HG03469 (cell line): ENCODE data around the gene LCN2.
"Not testable (repeated sequence)": the region's sequence is repeated elsewhere in the genome, so short reads cannot be mapped to it uniquely, and the experiment has no call there.

Experiments
- ATAC-seq: cut with Tn5 transposase; IDR thresholded peaks from one replicate; pipeline ENCODE4 v1.9.1; 2021; ENCODE audit warnings: mild to moderate bottlenecking, moderate library complexity, moderate number of reproducible peaks; ENCODE audit not compliant: unreplicated experiment

Gene LCN2

DNA sequence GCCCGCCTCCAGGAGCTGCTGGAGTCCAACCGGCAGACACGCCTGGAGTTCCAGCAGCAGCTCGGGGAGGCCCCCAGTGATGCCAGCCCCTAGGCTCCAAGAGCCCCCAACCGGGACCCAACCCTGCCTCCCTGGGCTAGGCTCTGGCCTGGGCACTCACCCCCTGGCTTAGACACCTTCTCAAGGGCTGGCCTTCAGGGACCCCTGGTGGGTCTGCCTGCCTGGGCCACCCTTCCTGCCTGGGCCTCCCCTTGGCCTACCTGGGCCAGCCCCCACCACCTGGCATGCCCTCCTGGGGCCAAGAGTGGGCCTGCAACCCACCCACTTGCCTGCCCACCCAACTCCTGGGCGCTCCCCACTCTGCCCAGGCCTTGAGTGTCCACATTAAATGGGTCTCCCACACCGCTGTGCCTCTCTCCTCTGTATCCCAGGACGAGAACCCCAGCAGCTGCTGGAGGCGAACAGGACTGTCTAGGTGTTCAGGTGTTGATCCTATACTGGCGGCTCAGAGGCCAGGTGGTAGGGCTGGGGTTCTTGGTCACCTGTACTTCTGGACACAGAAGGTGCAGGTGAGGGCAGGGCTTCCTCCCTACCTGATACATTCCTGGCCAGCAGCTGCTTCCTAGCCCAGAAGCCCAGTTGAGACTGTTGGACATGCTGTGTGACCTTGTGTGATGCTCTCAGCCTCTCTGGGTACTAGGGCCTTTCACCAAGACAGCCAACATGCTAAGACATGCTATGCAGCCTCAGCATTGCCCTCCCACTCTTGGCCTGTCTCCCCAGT, 14.5 kb downstream of the LCN2 start:
- no peak for ATAC-seq

- ATAC-seq: no peak
Measured at GRCh38 chr9:128164307-128164885, 15.1 kb downstream of the LCN2 start.

DNA sequence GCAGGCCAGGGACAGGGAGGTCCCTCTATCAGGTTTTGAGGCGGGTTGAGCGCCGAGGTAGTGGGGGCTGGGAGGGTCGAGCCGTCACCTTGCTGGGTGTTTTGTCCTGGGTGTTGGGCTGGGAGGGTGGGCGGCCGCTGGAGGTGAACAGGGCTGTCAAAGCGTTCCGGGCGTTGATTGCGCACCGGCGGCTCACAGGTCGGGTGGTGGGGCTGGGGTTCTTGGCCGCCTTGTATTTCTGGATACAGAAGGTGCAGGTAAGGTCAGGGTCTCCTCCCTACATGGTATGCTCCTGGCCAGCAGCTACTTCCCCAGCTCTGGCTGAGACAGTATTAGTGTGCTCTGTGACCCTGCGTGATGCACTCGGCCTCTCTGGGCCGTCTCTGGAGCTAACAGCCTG, 16.9 kb downstream of the LCN2 start:
- no peak for ATAC-seq

GRCh38 chr9:128167209-128167608, 18.0 kb downstream of the LCN2 start:
- ATAC-seq: no peak

DNA sequence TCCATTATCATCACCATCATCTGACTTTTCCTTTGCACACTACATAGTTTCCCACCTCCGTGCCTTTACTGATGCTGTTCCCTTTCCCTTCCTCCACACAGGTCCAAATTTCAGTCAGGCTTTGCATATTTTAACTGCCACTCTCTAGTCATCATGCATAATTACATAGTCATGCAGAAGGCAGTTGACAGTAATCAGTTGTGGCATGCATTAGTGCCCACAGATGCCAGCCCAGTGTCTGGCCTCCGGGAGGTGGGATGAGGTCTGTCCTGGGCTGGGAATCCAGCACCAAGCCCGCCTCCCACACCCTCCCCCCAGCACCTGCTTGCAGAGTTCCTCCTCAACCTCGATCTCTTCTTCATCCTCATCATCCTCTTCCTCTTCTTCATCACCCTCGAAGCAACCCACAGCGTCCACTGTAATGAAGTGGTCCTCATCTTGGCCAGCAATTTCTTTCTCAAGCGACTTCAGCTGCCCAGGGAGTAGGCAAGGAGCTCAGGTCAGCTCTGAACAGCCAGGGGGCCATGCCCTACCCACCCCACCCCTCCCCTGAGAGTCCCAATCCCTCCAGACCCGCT, 19.6 kb downstream of the LCN2 start:
- ATAC-seq: no peak

DNA sequence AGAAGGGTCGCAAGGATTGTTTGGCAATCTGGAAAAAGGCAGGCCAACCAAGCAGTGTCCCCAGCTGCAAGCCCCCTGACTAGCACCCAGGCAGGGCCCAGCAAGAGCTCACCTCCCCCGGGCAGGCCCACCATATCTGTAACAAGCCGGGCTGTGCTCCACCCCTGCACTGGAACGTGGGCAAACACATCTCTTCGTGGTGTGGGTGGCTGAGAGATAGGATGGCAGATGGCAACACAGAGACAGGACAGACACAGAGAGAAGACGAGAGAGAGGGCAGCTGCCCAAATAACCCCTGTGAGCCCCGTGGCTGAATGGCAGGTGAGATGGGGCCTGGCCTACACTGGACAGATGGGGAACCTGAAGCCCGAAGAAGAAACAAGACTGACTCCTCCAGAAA, 20.2 kb downstream of the LCN2 start:
- ATAC-seq: no peak

DNA sequence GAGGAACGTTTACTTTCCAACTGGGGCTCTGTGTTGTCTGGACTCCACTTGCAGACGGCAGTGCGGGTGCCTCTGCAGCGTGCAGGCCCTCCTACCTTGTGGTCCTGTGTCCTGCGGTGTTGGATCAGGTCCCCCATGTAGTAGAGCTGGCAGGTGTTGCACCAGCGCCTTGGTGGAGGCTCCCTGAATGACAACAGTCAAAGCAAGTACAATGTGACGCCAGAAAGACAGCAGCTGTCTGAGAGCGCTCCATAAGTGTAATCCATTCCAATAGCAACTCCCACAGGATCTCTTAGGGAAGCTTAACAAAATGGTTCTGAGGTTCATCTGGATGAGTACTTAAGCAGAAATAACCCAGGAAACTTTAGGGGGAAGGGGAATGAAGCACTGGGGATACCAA, 20.7 kb downstream of the LCN2 start:
- no peak for ATAC-seq

GRCh38 chr9:128174062-128174461, 24.8 kb downstream of the LCN2 start:
- ATAC-seq: no peak

DNA sequence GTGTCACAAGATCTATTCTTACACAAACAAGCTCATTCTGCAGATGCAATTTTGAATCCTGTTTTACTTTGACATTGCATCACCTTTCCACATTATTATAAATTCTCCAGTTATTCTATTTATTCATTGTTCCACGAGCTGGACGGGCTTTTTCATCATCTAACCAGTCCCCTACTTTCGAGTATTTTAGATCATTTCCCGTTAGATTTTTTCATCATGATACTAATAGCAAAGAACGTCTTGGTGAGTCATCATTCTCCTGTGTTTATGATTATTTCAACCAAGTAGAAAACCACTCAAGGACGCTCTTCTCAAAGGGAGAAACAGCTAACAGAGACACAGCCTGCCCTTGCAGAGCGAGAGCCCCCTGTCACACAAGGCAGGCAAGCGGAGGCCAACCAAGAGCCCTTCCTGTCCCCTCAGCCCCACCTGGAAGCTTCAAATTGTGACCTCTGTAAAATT, 25.9 kb downstream of the LCN2 start:
- ATAC-seq: no peak

GRCh38 chr9:128175726-128176125, 26.5 kb downstream of the LCN2 start:
- ATAC-seq: no peak

GRCh38 chr9:128178806-128179431, 29.7 kb downstream of the LCN2 start:
- ATAC-seq: no peak

GRCh38 chr9:128180001-128180400, 30.7 kb downstream of the LCN2 start:
- no peak for ATAC-seq

DNA sequence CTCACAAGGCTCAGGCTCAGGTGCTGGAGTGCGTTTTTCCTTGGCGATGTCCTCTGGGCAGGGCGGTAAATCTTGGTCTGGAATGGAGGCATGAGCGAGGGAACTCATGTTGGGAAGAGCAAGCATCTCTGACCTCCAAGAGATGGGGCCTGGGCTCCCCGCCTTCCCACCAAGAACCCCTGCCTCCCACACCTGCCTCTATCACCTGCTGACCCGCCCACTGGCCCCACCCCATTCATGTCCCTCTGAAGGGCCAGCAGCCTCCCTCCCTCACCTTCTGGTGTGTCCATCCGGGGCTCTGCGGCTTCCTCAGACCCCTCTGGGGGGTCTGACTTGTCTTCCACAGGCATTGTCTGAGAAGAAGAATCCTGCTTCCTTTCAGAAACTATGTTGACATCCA, 31.2 kb downstream of the LCN2 start:
- no peak for ATAC-seq

DNA sequence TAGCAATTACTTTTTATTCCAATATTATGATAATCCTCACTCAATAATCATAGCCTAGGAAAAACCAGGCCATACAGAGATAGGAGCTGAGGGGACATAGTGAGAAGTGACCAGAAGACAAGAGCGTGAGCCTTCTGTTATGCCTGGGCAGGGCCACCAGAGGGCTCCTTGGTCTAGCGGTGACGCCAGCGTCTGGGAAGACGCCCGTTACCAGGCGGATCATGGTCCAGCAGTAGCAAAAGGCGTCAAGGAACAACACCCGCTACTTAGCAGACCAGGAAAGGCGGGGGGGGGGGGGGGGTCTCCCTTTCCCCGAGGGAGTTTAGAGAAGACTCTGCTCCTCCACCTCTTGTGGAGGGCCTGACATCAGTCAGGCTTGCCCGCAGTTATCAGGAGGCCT, 32.2 kb downstream of the LCN2 start:
- not testable (repeated sequence) for ATAC-seq

DNA sequence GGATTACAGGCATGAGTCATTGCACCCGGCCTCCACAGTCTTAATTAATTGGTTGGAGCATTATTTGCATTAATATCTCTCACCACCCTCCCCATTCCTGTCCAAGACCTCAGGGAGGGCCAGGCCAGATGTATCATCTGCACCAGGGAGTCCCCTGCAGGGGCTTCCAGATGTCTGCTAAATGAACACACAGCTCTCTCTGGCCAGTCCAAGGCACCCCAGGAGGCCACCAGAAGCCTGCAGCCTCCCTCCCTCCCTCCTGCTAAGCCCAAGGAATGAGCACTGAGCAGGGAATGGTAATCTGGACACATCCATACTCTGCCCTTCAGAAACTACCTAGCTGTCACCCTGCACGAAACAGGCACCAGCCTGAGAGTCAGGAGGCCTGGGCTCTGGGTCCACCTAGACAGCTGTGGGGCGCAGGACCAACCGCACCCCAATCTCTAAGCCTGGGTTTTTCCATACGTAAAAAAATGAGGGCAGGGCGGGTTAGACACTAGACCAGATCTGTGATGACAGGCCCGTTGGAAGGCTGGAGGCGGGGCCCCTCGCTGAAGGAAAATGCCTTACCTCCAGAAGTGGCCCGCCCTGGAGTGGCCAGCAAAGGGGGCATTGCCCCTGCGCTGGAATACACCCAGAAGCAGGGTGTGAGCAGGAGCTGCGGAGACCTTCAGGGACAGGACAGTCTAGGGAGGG, 33.8 kb downstream of the LCN2 start:
- no peak for ATAC-seq

GRCh38 chr9:128185979-128186965, 37.0 kb downstream of the LCN2 start:
- no peak for ATAC-seq

DNA sequence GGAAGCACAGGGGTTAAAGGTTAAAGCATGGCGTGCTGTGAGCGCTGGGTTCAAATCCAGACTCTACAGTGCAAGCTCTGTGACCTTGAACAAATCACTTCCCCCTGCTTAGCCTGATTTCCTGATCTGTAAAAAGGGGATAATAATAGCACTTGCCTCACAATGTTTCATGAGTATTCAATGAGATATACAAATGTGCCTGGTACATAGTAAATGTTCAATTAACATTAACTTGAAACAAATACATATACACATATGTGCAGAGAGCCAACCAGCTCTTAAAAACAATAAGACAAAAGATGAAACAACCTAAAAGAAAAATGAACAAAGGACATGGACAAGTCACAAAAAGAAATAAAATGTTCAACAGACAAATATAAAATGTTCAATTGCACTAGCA, 38.1 kb downstream of the LCN2 start:
- no peak for ATAC-seq

- ATAC-seq: no peak
Measured at GRCh38 chr9:128188209-128188608, 39.0 kb downstream of the LCN2 start.

DNA sequence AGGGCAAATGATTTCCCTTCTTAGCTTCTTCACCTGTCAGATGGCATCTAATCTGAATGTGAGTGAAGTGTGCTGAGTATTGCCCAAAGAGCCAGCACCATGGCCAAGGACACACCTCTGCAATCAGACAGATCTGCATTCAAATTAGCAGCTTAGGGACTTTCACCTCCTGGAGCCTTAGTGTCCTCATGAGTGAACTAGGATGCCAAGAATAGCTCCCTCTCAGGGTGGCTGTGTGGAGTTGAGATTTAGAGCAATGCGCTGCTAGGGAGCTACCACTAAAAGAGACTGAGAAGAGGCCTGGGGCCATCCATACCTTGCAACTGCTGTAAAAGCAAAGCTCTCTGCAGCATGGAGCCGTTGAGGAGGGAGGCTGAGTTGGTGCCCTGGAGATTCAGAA, 40.8 kb downstream of the LCN2 start:
- no peak for ATAC-seq
